Activated CD4-positive, alpha-beta memory T cell treated with anti-CD3 and anti-CD28 coated beads, Interleukin-2, amount 10 ng/mL, durations not matched to agents 7 days and 5 days (primary cell): ENCODE results near the gene MTG2. TPM values are rescaled to one million over a fixed set of nuclear protein-coding genes. Genes with fewer than 3 reads are reported as not detected.

Experiments used
- CTCF ChIA-PET: fragments of 350-600 bp; sonication (Branson Sonifier 250); formaldehyde crosslinking; loops from one replicate; lab custom pipeline; 2021; ENCODE audit warnings: antibody characterized with exemption, inconsistent platforms; lab: Charles Lee
- POLR2A ChIA-PET: fragments of 350-600 bp; sonication (Branson Sonifier 250); formaldehyde crosslinking; loops from one replicate; lab custom pipeline; 2021; ENCODE audit warnings: antibody characterized with exemption; lab: Charles Lee
- DNase-seq: peaks from one replicate; pipeline ENCODE4 v3.0.0-alpha.2; 2020
- H3K27ac Mint-ChIP-seq: one replicate; pipeline ENCODE4 v1.8.0; 2021; ENCODE audit warnings: mild to moderate bottlenecking, mixed read lengths
- H3K27me3 Mint-ChIP-seq: one replicate; pipeline ENCODE4 v1.8.0; 2021; ENCODE audit warnings: mixed read lengths
- H3K36me3 Mint-ChIP-seq: one replicate; pipeline ENCODE4 v1.8.0; 2021; ENCODE audit warnings: low read depth, mixed read lengths
- H3K4me1 Mint-ChIP-seq: one replicate; pipeline ENCODE4 v1.8.0; 2021; ENCODE audit warnings: mixed read lengths
- H3K4me3 Mint-ChIP-seq: one replicate; pipeline ENCODE4 v1.8.0; 2021; ENCODE audit warnings: mild to moderate bottlenecking, mixed read lengths
- H3K9me3 Mint-ChIP-seq: one replicate; pipeline ENCODE4 v1.8.0; 2021; ENCODE audit warnings: mixed read lengths
- total RNA-seq, 2 experiments: library from RNA; stranded (reverse); gene quantifications; one replicate each; pipeline ENCODE4 v1.2.3, GENCODE V29; 2021

MTG2 gene
- total RNA-seq, 2 experiments from 2014 or later: 25.6 to 27.2 TPM

- H3K27me3 Mint-ChIP-seq: no peaks in the 10 kb centered on the region
- ChIA-PET POLR2A (no interaction called here), CTCF (no interaction called here)
- no peaks in the 10 kb centered on the region for H3K4me1 Mint-ChIP-seq
- H3K9me3 Mint-ChIP-seq: no peaks in the 10 kb centered on the region
- no peak for DNase-seq
- no peaks in the 10 kb centered on the region for H3K36me3 Mint-ChIP-seq
- H3K4me3 Mint-ChIP-seq: no peak overlapping the region
- H3K27ac Mint-ChIP-seq: no peak overlapping the region
Measured at GRCh38 chr20:62208795-62209755, 26.2 kb downstream of the MTG2 start.

GRCh38 chr20:62209850-62210495 is 27.1 kb downstream of the MTG2 start:
- ChIA-PET CTCF (no interaction called here), POLR2A (no interaction called here)
- no peaks in the 10 kb centered on the region for H3K4me1 Mint-ChIP-seq
- no peaks in the 10 kb centered on the region for H3K27me3 Mint-ChIP-seq
- no peaks in the 10 kb centered on the region for H3K36me3 Mint-ChIP-seq
- H3K4me3 Mint-ChIP-seq: no peak overlapping the region
- no peak overlapping the region for H3K27ac Mint-ChIP-seq
- no peaks in the 10 kb centered on the region for H3K9me3 Mint-ChIP-seq
- no peak for DNase-seq

- POLR2A ChIA-PET: no interaction called here
- Mint-ChIP-seq H3K4me1 (no peaks in the 10 kb centered on the region), H3K27ac (no peak overlapping the region), H3K27me3 (peaks cover 1% of the 10 kb centered on the region), H3K4me3 (no peak overlapping the region), H3K9me3 (no peaks in the 10 kb centered on the region), H3K36me3 (no peaks in the 10 kb centered on the region)
- CTCF ChIA-PET: no interaction called here
- no peak for DNase-seq
Measured at GRCh38 chr20:62210496-62210855, 27.6 kb downstream of the MTG2 start.

- H3K36me3 Mint-ChIP-seq: no peaks in the 10 kb centered on the region
- CTCF ChIA-PET: no interaction called here
Measured at GRCh38 chr20:62211216-62211615, 28.4 kb downstream of the MTG2 start.

GRCh38 chr20:62211769-62212288 is 29.0 kb downstream of the MTG2 start:
- ChIA-PET POLR2A (no interaction called here), CTCF (no interaction called here)
- Mint-ChIP-seq H3K9me3 (no peaks in the 10 kb centered on the region), H3K27me3 (peaks cover 1% of the 10 kb centered on the region), H3K36me3 (no peaks in the 10 kb centered on the region), H3K27ac (no peak overlapping the region), H3K4me3 (no peak overlapping the region), H3K4me1 (no peaks in the 10 kb centered on the region)
- DNase-seq: no peak

More at GRCh38 chr20:62211216-62211615, 28.4 kb downstream of the MTG2 start:
- no peaks in the 10 kb centered on the region for H3K9me3 Mint-ChIP-seq
- H3K4me3 Mint-ChIP-seq: no peak overlapping the region
- POLR2A ChIA-PET: no interaction called here
- no peak for DNase-seq
- H3K27me3 Mint-ChIP-seq: peaks cover 1% of the 10 kb centered on the region
- no peaks in the 10 kb centered on the region for H3K4me1 Mint-ChIP-seq
- no peak overlapping the region for H3K27ac Mint-ChIP-seq

GRCh38 chr20:62212299-62212698 is 29.5 kb downstream of the MTG2 start:
- no peak for DNase-seq
- Mint-ChIP-seq H3K27ac (no peak overlapping the region), H3K36me3 (no peaks in the 10 kb centered on the region), H3K9me3 (no peaks in the 10 kb centered on the region), H3K27me3 (peaks cover 4% of the 10 kb centered on the region), H3K4me1 (no peaks in the 10 kb centered on the region), H3K4me3 (no peak overlapping the region)
- CTCF ChIA-PET: no interaction called here
- POLR2A ChIA-PET: no interaction called here

- Mint-ChIP-seq H3K27ac (no peak overlapping the region), H3K9me3 (no peaks in the 10 kb centered on the region), H3K36me3 (no peaks in the 10 kb centered on the region), H3K4me3 (no peak overlapping the region), H3K4me1 (no peaks in the 10 kb centered on the region), H3K27me3 (peaks cover 13% of the 10 kb centered on the region)
- ChIA-PET POLR2A (no interaction called here), CTCF (no interaction called here)
- no peak for DNase-seq
Measured at GRCh38 chr20:62214067-62214466, 31.2 kb downstream of the MTG2 start.

- Mint-ChIP-seq H3K36me3 (no peaks in the 10 kb centered on the region), H3K9me3 (no peaks in the 10 kb centered on the region), H3K4me1 (no peaks in the 10 kb centered on the region), H3K4me3 (no peak overlapping the region), H3K27me3 (peaks cover 16% of the 10 kb centered on the region), H3K27ac (no peak overlapping the region)
- CTCF ChIA-PET: no interaction called here
- DNase-seq: no peak
- POLR2A ChIA-PET: no interaction called here
Measured at GRCh38 chr20:62215020-62215990, 32.5 kb downstream of the MTG2 start.

- no peak for DNase-seq
- ChIA-PET CTCF (no interaction called here), POLR2A (no interaction called here)
- Mint-ChIP-seq H3K9me3 (no peaks in the 10 kb centered on the region), H3K4me1 (peaks cover 1% of the 10 kb centered on the region), H3K4me3 (no peak overlapping the region), H3K36me3 (no peaks in the 10 kb centered on the region), H3K27ac (no peak overlapping the region), H3K27me3 (peaks cover 22% of the 10 kb centered on the region)
Measured at GRCh38 chr20:62215991-62216635, 33.3 kb downstream of the MTG2 start.

- Mint-ChIP-seq H3K36me3 (no peaks in the 10 kb centered on the region), H3K4me3 (no peak overlapping the region), H3K27ac (no peak overlapping the region), H3K9me3 (no peaks in the 10 kb centered on the region), H3K27me3 (peaks cover 26% of the 10 kb centered on the region), H3K4me1 (peaks cover 1% of the 10 kb centered on the region)
- DNase-seq: no peak
- POLR2A ChIA-PET: no interaction called here
- CTCF ChIA-PET: no interaction called here
Measured at GRCh38 chr20:62216636-62217566, 34.1 kb downstream of the MTG2 start.

GRCh38 chr20:62217913-62218773 is 35.3 kb downstream of the MTG2 start:
- CTCF ChIA-PET: no interaction called here
- H3K36me3 Mint-ChIP-seq: no peaks in the 10 kb centered on the region

More at GRCh38 chr20:62217913-62218773, 35.3 kb downstream of the MTG2 start:
- H3K4me1 Mint-ChIP-seq: peaks cover 1% of the 10 kb centered on the region
- no peak overlapping the region for H3K27ac Mint-ChIP-seq
- no peak overlapping the region for H3K4me3 Mint-ChIP-seq
- no peak for DNase-seq
- peaks cover 28% of the 10 kb centered on the region for H3K27me3 Mint-ChIP-seq
- POLR2A ChIA-PET: no interaction called here
- no peaks in the 10 kb centered on the region for H3K9me3 Mint-ChIP-seq
